A673 (cell line): ENCODE results near the gene TNRC6A. TPM values are rescaled to one million over a fixed set of nuclear protein-coding genes. Genes with fewer than 3 reads are reported as not detected.

Experiments
- BruUV-seq: library from RNA; stranded (reverse); fragments of 400-500 nt; replicated peaks from 2 replicates; lab custom pipeline; 2021; lab: Mats Ljungman, UMichigan
- CTCF ChIA-PET: fragments of 300-600 bp; sonication (Branson Sonifier 250); formaldehyde crosslinking; loops from one replicate; lab custom pipeline; 2022; ENCODE audit warnings: antibody characterized with exemption; lab: Charles Lee
- POLR2A ChIA-PET: fragments of 300-600 bp; sonication (Branson Sonifier 250); formaldehyde crosslinking; loops from one replicate; lab custom pipeline; 2022; ENCODE audit warnings: antibody characterized with exemption; ENCODE audit not compliant: low non-redundant PET; lab: Charles Lee
- DNase-seq: peaks from one replicate; pipeline ENCODE4 v3.0.0-alpha.2; 2015; ENCODE audit warnings: low spot score
- H3K27ac ChIP-seq: fragments of 200-600 bp; sonication (generic); 2 replicates; pipeline ENCODE4 v1.5.1; 2016; ENCODE audit warnings: mixed run types, low read depth, mild to moderate bottlenecking, mixed read lengths, antibody characterized with exemption, low read length; ENCODE audit not compliant: poor library complexity, severe bottlenecking
- H3K27me3 ChIP-seq: fragments of 200-600 bp; sonication (generic); replicated peaks from 2 replicates; pipeline ENCODE4 v1.6.1; 2017; ENCODE audit warnings: mixed run types, low read depth, mild to moderate bottlenecking, mixed read lengths, antibody characterized with exemption, low read length; ENCODE audit not compliant: insufficient read depth, poor library complexity
- H3K36me3 ChIP-seq: fragments of 200-600 bp; sonication (generic); 2 replicates; pipeline ENCODE4 v1.6.1; 2016; ENCODE audit warnings: mixed run types, mild to moderate bottlenecking, mixed read lengths, antibody characterized with exemption, low read length; ENCODE audit not compliant: insufficient read depth, poor library complexity, severe bottlenecking
- H3K4me1 ChIP-seq: fragments of 200-600 bp; sonication (generic); 2 replicates; pipeline ENCODE4 v1.6.1; 2017; ENCODE audit warnings: mixed run types, mild to moderate bottlenecking, mixed read lengths, antibody characterized with exemption, low read length; ENCODE audit not compliant: insufficient read depth, poor library complexity, severe bottlenecking
- H3K4me3 ChIP-seq: fragments of 200-600 bp; sonication (generic); 2 replicates; pipeline ENCODE4 v1.5.1; 2016; ENCODE audit warnings: low read depth, mixed run types, mild to moderate bottlenecking, mixed read lengths, low read length; ENCODE audit not compliant: poor library complexity, severe bottlenecking
- H3K9me3 ChIP-seq: fragments of 200-600 bp; sonication (generic); 2 replicates; pipeline ENCODE4 v1.6.1; 2016; ENCODE audit warnings: mixed run types, low read depth, mild to moderate bottlenecking, mixed read lengths, antibody characterized with exemption, low read length; ENCODE audit not compliant: poor library complexity, severe bottlenecking
- EZH2 ChIP-seq: fragments of 200-600 bp; sonication (generic); IDR thresholded peaks from 2 replicates; pipeline ENCODE4 v1.6.1; 2017; ENCODE audit warnings: borderline replicate concordance, low read depth, mild to moderate bottlenecking, mixed read lengths, antibody characterized with exemption, low read length; ENCODE audit not compliant: poor library complexity, severe bottlenecking
- intact Hi-C: fragments of 100-400 bp; cut with micrococcal nuclease; formaldehyde crosslinking; loops from one replicate; pipeline ENCODE4 v1.10.0; 2022; ENCODE audit not compliant: unreplicated experiment
- total RNA-seq: library from RNA; stranded (reverse); gene quantifications from 2 replicates; pipeline ENCODE4 v1.2.3, GENCODE V29; 2021
- TF ChIP-seq, protein P1 (sequence below): fragments of 300-800, 200-600 bp; sonication (generic); conservative IDR thresholded peaks from 2 replicates; pipeline ENCODE4 v1.5.1; 2017; ENCODE audit warnings: low read depth, mild to moderate bottlenecking, antibody characterized with exemption, low read length, moderate library complexity, mixed read lengths

TNRC6A gene
- total RNA-seq, 1 experiment from 2014 or later = 90.8 TPM

DNA sequence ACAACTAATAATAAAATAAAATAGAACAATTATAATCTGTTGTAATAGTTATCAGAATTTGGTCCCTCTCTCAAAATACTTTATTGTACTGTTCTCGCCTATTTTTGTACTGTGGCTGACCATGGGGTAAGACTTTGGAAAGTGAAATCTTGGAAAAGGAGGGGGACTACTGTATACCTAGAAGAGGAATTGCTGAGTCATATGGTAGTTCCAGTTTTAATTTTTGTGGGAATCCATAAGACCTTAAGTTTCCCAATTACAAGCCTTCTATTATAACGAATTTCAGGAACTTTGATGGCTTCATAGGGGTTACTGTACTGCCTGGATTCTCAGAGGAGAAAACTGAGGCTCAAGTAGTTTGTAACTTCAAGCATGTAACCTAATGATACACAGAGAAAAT lies 35.5 kb downstream of the TNRC6A start:
- no TSS peak for BruUV-seq
- no peak for DNase-seq
- Histone ChIP-seq H3K4me1 (peaks cover 11% of the 10 kb centered on the region), H3K36me3 (peaks cover 27% of the 10 kb centered on the region), H3K9me3 (no peaks in the 10 kb centered on the region), H3K27me3 (no peaks in the 10 kb centered on the region), H3K27ac (peak overlapping the region; percentile 53), H3K4me3 (no peak overlapping the region)
- TF ChIP-seq EZH2 = no peak
- TF ChIP-seq, protein P1, sequence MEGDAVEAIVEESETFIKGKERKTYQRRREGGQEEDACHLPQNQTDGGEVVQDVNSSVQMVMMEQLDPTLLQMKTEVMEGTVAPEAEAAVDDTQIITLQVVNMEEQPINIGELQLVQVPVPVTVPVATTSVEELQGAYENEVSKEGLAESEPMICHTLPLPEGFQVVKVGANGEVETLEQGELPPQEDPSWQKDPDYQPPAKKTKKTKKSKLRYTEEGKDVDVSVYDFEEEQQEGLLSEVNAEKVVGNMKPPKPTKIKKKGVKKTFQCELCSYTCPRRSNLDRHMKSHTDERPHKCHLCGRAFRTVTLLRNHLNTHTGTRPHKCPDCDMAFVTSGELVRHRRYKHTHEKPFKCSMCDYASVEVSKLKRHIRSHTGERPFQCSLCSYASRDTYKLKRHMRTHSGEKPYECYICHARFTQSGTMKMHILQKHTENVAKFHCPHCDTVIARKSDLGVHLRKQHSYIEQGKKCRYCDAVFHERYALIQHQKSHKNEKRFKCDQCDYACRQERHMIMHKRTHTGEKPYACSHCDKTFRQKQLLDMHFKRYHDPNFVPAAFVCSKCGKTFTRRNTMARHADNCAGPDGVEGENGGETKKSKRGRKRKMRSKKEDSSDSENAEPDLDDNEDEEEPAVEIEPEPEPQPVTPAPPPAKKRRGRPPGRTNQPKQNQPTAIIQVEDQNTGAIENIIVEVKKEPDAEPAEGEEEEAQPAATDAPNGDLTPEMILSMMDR = no peak
- CTCF ChIA-PET = no interaction called here
- intact Hi-C loops = no loop called here
- POLR2A ChIA-PET = no interaction called here

DNA sequence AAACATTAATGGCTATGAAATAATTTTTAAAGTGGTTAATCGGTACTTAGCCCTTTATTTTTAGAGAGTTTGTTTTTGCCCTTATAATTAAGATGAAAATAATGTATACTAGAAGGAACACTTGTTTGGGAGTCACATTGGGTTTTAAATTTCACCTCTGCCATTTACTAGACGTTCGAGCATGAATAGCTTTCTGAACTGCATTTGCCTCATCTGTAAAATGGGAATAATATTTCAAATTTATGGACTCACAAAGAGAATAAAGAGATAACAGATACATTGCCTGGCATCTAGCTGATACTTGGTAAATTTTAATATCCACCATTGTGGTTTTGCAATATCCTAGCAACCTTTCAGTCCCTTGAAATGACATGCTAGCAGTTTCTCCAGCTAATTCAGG lies 36.6 kb downstream of the TNRC6A start:
- H3K27me3 ChIP-seq = no peaks in the 10 kb centered on the region
- BruUV-seq = no TSS peak
- no peaks in the 10 kb centered on the region for H3K9me3 ChIP-seq
- intact Hi-C loops = no loop called here
- no peak for DNase-seq
- TF ChIP-seq EZH2 = no peak
- TF ChIP-seq, protein P1 = no peak
- peaks cover 27% of the 10 kb centered on the region for H3K36me3 ChIP-seq
- H3K4me3 ChIP-seq = no peak overlapping the region
- ChIA-PET POLR2A (no interaction called here), CTCF (no interaction called here)
- H3K27ac ChIP-seq = no peak overlapping the region
- H3K4me1 ChIP-seq = peaks cover 15% of the 10 kb centered on the region

DNA sequence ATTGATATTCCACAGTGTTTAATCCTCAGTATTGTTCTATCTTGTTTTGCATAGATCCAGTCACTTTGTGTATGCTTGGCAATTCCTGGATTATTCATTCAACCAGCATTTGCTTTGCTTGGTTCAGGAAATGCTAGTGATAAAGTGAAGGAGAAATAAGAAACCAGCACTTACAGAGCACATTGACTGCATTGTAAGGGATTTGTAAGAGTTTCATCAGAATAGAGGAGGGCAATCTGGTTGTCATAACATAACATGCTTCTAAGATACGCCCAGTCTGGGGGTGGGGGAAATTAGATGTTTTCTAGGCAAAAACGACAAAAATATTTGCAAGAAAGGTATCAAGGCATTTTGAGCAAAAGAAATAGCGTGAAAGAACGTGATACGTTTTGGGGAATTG lies 40.4 kb downstream of the TNRC6A start:
- H3K4me3 ChIP-seq = no peak overlapping the region
- BruUV-seq = no TSS peak
- ChIA-PET CTCF (no interaction called here), POLR2A (no interaction called here)
- peaks cover 18% of the 10 kb centered on the region for H3K36me3 ChIP-seq
- H3K27ac ChIP-seq = peak overlapping the region; percentile 83
- peak; percentile 26 for DNase-seq
- intact Hi-C loops = no loop called here
- no peak for TF ChIP-seq EZH2
- TF ChIP-seq, protein P1 = no peak
- no peaks in the 10 kb centered on the region for H3K27me3 ChIP-seq
- H3K9me3 ChIP-seq = no peaks in the 10 kb centered on the region
- peaks cover 15% of the 10 kb centered on the region for H3K4me1 ChIP-seq
